HL-60 (cell line): ENCODE data around the gene KSR1.

Source experiments
- CTCF ChIP-seq: IDR thresholded peaks from one replicate; pipeline ENCODE4 v1.5.1; 2011; ENCODE audit warnings: low read length, control low read depth, inconsistent platforms; ENCODE audit not compliant: insufficient read depth
- GABPA ChIP-seq: IDR thresholded peaks from 2 replicates; pipeline ENCODE4 v1.6.1; 2012; ENCODE audit warnings: low read depth
- POLR2AphosphoS5 ChIP-seq: IDR thresholded peaks from 2 replicates; pipeline ENCODE4 v1.6.1; 2012; ENCODE audit warnings: low read depth

- TF ChIP-seq CTCF: no peak
- TF ChIP-seq POLR2AphosphoS5: no peak
- no peak for TF ChIP-seq GABPA
Measured at GRCh38 chr17:27542841-27543463, 86.7 kb downstream of the KSR1 start.
